K562 (cell line): ENCODE data around the gene BIK. TPM values are rescaled to one million over a fixed set of nuclear protein-coding genes. Genes with fewer than 3 reads are reported as not detected.
"Not testable (repeated sequence)": the region's sequence is repeated elsewhere in the genome, so short reads cannot be mapped to it uniquely, and the experiment has no call there.

Experiments used
- ATAC-seq: fragments of 200-7000 bp; cut with Tn5 transposase; 3 replicates; pipeline ENCODE4 v1.9.1; 2020; ENCODE audit warnings: moderate library complexity
- BruUV-seq: library from RNA; stranded (reverse); fragments of 400-500 nt; replicated peaks from 2 replicates; lab custom pipeline; 2021; lab: Mats Ljungman, UMichigan
- CTCF ChIA-PET: fragments of 300-600 bp; formaldehyde crosslinking; extraction: SDS; loops from one replicate; lab custom pipeline; 2021; ENCODE audit warnings: low intra/inter-chr PET ratio; lab: Yijun Ruan, JAX
- POLR2A ChIA-PET: fragments of 300-600, 350-650 bp; sonication (Branson Sonifier 250); formaldehyde crosslinking; extraction: SDS; loops from one replicate; lab custom pipeline; 2021; ENCODE audit warnings: antibody characterized with exemption, inconsistent platforms; lab: Yijun Ruan, JAX
- DNase-seq, 4 experiments: peaks; one replicate each; pipeline versions ENCODE4 v3.0.0 to v3.0.0-alpha.2; 2011 to 2018; ENCODE audit warnings: low spot score in 3 of 4, mixed read lengths in 3 of 4; ENCODE audit errors: extremely low read depth in 1 of 4
- FAIRE-seq: peaks from 2 replicates; lab custom pipeline; 2011; peaks lifted over from hg19 to GRCh38; lab: Jason Lieb, UNC
- H2AFZ ChIP-seq: 2 replicates; pipeline ENCODE4 v1.6.0; 2011; ENCODE audit warnings: low read depth, low read length, control low read depth, inconsistent platforms
- H3K27ac ChIP-seq: fragments of 200-600 bp; 3 replicates; pipeline ENCODE4 v1.8.0; 2011; ENCODE audit warnings: low read depth, mild to moderate bottlenecking, control low read depth, inconsistent platforms, low read length, moderate library complexity, mixed read lengths; ENCODE audit errors: extremely low read depth
- H3K27me3 ChIP-seq, 2 experiments: fragments of 300-600 bp in 1 of 2; 2 replicates in 1 of 2; 3 replicates in 1 of 2; pipeline versions ENCODE4 v1.6.0 to v1.8.0; 2011; ENCODE audit warnings: inconsistent platforms in 2 of 2, low read length in 2 of 2, mild to moderate bottlenecking in 1 of 2, mixed read lengths in 1 of 2, moderate library complexity in 1 of 2; ENCODE audit not compliant: control insufficient read depth in 2 of 2, insufficient read depth in 2 of 2
- H3K36me3 ChIP-seq: fragments of 300-600 bp; 3 replicates; pipeline ENCODE4 v1.8.0; 2011; ENCODE audit warnings: mild to moderate bottlenecking, low read length, inconsistent platforms; ENCODE audit not compliant: control insufficient read depth, insufficient read depth
- H3K4me1 ChIP-seq, 2 experiments: fragments of 200-600 bp in 1 of 2; replicated peaks in 1 of 2; 2 replicates in 1 of 2; 3 replicates in 1 of 2; pipeline versions ENCODE4 v1.5.1 to v1.8.0; 2011; ENCODE audit warnings: inconsistent platforms in 2 of 2, low read length in 2 of 2, mild to moderate bottlenecking in 1 of 2, mixed read lengths in 1 of 2, moderate library complexity in 1 of 2; ENCODE audit not compliant: control insufficient read depth in 2 of 2, insufficient read depth in 2 of 2
- H3K4me2 ChIP-seq: 2 replicates; pipeline ENCODE4 v1.6.1; 2011; ENCODE audit warnings: low read length, control low read depth, inconsistent platforms, mixed read lengths; ENCODE audit not compliant: insufficient read depth
- H3K4me3 ChIP-seq: fragments of 200-600 bp; sonication (generic), shearing (Covaris generic); 2 replicates; pipeline ENCODE4 v1.5.1; 2016; ENCODE audit warnings: control low read depth, inconsistent platforms
- H3K79me2 ChIP-seq: fragments of 200-600 bp; 3 replicates; pipeline ENCODE4 v1.8.0; 2011; ENCODE audit warnings: low read length, inconsistent platforms; ENCODE audit not compliant: control insufficient read depth, insufficient read depth
- H3K9ac ChIP-seq, 2 experiments: 2 replicates each; pipeline versions ENCODE4 v1.6.0 to v1.6.1; 2011; ENCODE audit warnings: low read depth in 2 of 2, low read length in 2 of 2, control low read depth in 1 of 2, inconsistent platforms in 1 of 2, mild to moderate bottlenecking in 1 of 2, mixed read lengths in 1 of 2; ENCODE audit not compliant: insufficient read depth in 1 of 2
- H3K9me1 ChIP-seq: one replicate; pipeline ENCODE4 v1.6.0; 2011; ENCODE audit warnings: inconsistent platforms, mild to moderate bottlenecking, low read length, moderate library complexity; ENCODE audit not compliant: control insufficient read depth, insufficient read depth
- H3K9me3 ChIP-seq: replicated peaks from 2 replicates; pipeline ENCODE4 v1.5.1; 2011; ENCODE audit warnings: low read depth, low read length, inconsistent platforms; ENCODE audit not compliant: control insufficient read depth, insufficient read depth
- H4K20me1 ChIP-seq: replicated peaks from 2 replicates; pipeline ENCODE4 v1.6.1; 2011; ENCODE audit warnings: low read length, inconsistent platforms, mixed read lengths; ENCODE audit not compliant: control insufficient read depth, insufficient read depth
- BCOR ChIP-seq: fragments of 450-650 bp; IDR thresholded peaks from 2 replicates; pipeline ENCODE4 v1.6.1; 2016
- RAD51 ChIP-seq: fragments of 450-650 bp; IDR thresholded peaks from 2 replicates; pipeline ENCODE4 v1.7.1; 2016; ENCODE audit warnings: low read depth, mild to moderate bottlenecking, borderline replicate concordance
- ZNF584 ChIP-seq: fragments of 200-800 bp; sonication (Bioruptor generic); IDR thresholded peaks from 2 replicates; pipeline ENCODE4 v1.6.1; 2016; ENCODE audit warnings: low read depth, mild to moderate bottlenecking, missing genetic modification characterization, missing compliant biosample characterization
- WGBS: fragments of 100-300 bp; shearing (Covaris generic); methylation state at CpG from one replicate; pipeline ENCODE4 v1.1.6; 2016; ENCODE audit warnings: low coverage, mixed read lengths; ENCODE audit not compliant: insufficient coverage; ENCODE audit errors: missing lambda C conversion rate; 5-methylcytosine and 5-hydroxymethylcytosine counted together
- in situ Hi-C: fragments of 300-500 bp; cut with MboI; formaldehyde crosslinking; loops from 4 replicates; pipeline ENCODE4 v1.15.0; 2018; ENCODE audit warnings: inconsistent platforms, mixed read lengths
- intact Hi-C: fragments of 100-400 bp; cut with micrococcal nuclease; formaldehyde crosslinking; loops from 2 replicates; pipeline ENCODE4 v1.14.2; 2022
- polyA plus RNA-seq, 8 experiments: library from polyadenylated mRNA; depleted of rRNA in 4 of 8; stranded (reverse) in 5 of 8; unstranded in 3 of 8; fragments of >200 nt; fragmentation: Nextera tagmentation in 2 of 8; fragmentation: Illumina TruSeq in 1 of 8; extraction: Ambion mirVana in 2 of 8; extraction: Trizol in 1 of 8; gene quantifications; 2 replicates each; pipeline versions ENCODE4 v1.2.1 to v1.2.3, GENCODE V29; 2011 to 2014; ENCODE audit warnings: inconsistent platforms in 1 of 8, missing spikeins in 1 of 8
- total RNA-seq, 7 experiments: library from RNA; depleted of rRNA in 6 of 7; stranded (reverse); fragments of >200 nt in 6 of 7; fragmentation: Illumina TruSeq in 2 of 7; extraction: Trizol in 2 of 7; gene quantifications; 2 replicates each; pipeline versions ENCODE4 v1.2.1 to v1.2.3, GENCODE V29; 2011 to 2021; ENCODE audit warnings: low replicate concordance in 1 of 7

BIK gene
- total and polyA plus RNA-seq, 9 of the 15 experiments (the other 6 are each of a cell fraction or from before 2014, with no cell fraction given), result 0.08 to 0.23 (median 0.18) TPM; not detected in 4

GRCh38 chr22:43104056-43104625, 6.4 kb upstream of the BIK start (continued):
- TF ChIP-seq ZNF584 (CRISPR knock-in tag) (0 out of 2 replicates have a peak, but pooled peaks have one; percentile 50), RAD51 (peak; percentile 90)
- TF ChIP-seq, all 486 proteins: peak for 68; not testable (repeated sequence) for 418

DNA sequence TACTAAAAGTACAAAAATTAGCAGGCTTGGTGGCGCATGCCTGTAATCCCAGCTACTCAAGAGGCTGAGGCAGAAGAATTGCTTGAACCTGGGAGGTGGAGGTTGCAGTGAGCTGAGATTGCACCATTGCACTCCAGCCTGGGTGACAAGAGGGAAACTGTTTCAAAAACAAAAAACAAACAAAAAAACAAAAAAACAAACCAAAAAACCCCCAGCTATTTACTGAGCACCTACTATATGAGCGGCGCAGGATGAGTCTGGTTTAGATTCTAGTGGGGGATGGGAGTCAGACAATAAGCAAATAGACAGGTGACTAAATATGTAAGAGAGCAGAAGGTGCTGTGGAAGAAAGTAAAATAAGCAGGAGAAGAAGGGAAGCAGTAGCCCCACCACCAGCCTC, 5.6 kb upstream of the BIK start:
- Histone ChIP-seq H3K27ac (peak overlapping the region; percentile 85; the same call in 1 of the 3 replicates), H3K4me1 (peaks cover 20 to 25% of the 10 kb centered on the region in 2 experiments; a peak in 4 of 5 replicates)
- H3K9ac ChIP-seq, CTCF ChIA-PET, FAIRE-seq, ATAC-seq, H3K36me3 ChIP-seq, H4K20me1 ChIP-seq, H2AFZ ChIP-seq, H3K27me3 ChIP-seq, in situ Hi-C loops, H3K9me1 ChIP-seq, H3K9me3 ChIP-seq, BruUV-seq, H3K4me3 ChIP-seq, DNase-seq, intact Hi-C loops, H3K4me2 ChIP-seq, H3K79me2 ChIP-seq: not testable (repeated sequence)
- 86% methylated on average over 3 of the region's 3 CpGs for WGBS
- POLR2A ChIA-PET, result interaction anchor here (0.6 kb wide), 2 partner anchors 27 to 1585 kb away, joined by 3 to 4 read pairs; no protein-coding TSS in a partner anchor
- TF ChIP-seq BCOR, result 0 out of 2 replicates have a peak, but pooled peaks have one; percentile 7
